ENCODE data around the gene GSS. TPM values are rescaled to one million over a fixed set of nuclear protein-coding genes. Genes with fewer than 3 reads are reported as not detected.

Gene GSS
- total RNA-seq, 1 donor from 2014 or later, result 26.1 TPM

- no peaks in the 10 kb centered on the region for H3K36me3 Mint-ChIP-seq (ENCODE audit: low read depth)
- ChIA-PET CTCF (no interaction called here), POLR2A (no interaction called here)
- ATAC-seq (ENCODE audit: low read depth), result no peak
- no peaks in the 10 kb centered on the region for H3K9me3 Mint-ChIP-seq
- no peak for DNase-seq
- no peaks in the 10 kb centered on the region for H3K4me1 Mint-ChIP-seq
- no peak for TF ChIP-seq CTCF (IDR thresholded peaks at IDR 0.05)
- H3K27ac Mint-ChIP-seq, result no peak overlapping the region
- intact Hi-C loops (cut with micrococcal nuclease), result no loop called here
- H3K4me3 Mint-ChIP-seq, result no peak overlapping the region
- peaks cover 22% of the 10 kb centered on the region for H3K27me3 Mint-ChIP-seq
Observed at GRCh38 chr20:34984756-34985261, 29.2 kb upstream of the GSS start.

GRCh38 chr20:34983995-34984735 is 28.6 kb upstream of the GSS start:
- H3K4me3 Mint-ChIP-seq, result no peak overlapping the region
- peaks cover 22% of the 10 kb centered on the region for H3K27me3 Mint-ChIP-seq
- no peak for ATAC-seq (ENCODE audit: low read depth)
- intact Hi-C loops (cut with micrococcal nuclease), result no loop called here
- no peak overlapping the region for H3K27ac Mint-ChIP-seq
- H3K36me3 Mint-ChIP-seq (ENCODE audit: low read depth), result no peaks in the 10 kb centered on the region
- no peaks in the 10 kb centered on the region for H3K4me1 Mint-ChIP-seq
- H3K9me3 Mint-ChIP-seq, result no peaks in the 10 kb centered on the region
- TF ChIP-seq CTCF (IDR thresholded peaks at IDR 0.05), result no peak
- no peak for DNase-seq
- ChIA-PET POLR2A (no interaction called here), CTCF (no interaction called here)

GRCh38 chr20:34983089-34983820 is 27.6 kb upstream of the GSS start:
- H3K36me3 Mint-ChIP-seq (ENCODE audit: low read depth), result no peaks in the 10 kb centered on the region
- intact Hi-C loops (cut with micrococcal nuclease), result no loop called here
- peaks cover 22% of the 10 kb centered on the region for H3K27me3 Mint-ChIP-seq
- CTCF ChIA-PET, result no interaction called here
- H3K27ac Mint-ChIP-seq, result no peak overlapping the region
- POLR2A ChIA-PET, result no interaction called here
- TF ChIP-seq CTCF (IDR thresholded peaks at IDR 0.05), result no peak
- H3K4me1 Mint-ChIP-seq, result no peaks in the 10 kb centered on the region
- H3K4me3 Mint-ChIP-seq, result no peak overlapping the region
- no peaks in the 10 kb centered on the region for H3K9me3 Mint-ChIP-seq
- ATAC-seq (ENCODE audit: low read depth) (no peak), DNase-seq (no peak)

GRCh38 chr20:34982270-34983088 is 26.9 kb upstream of the GSS start:
- H3K36me3 Mint-ChIP-seq (ENCODE audit: low read depth), result no peaks in the 10 kb centered on the region
- ATAC-seq (ENCODE audit: low read depth) (no peak), DNase-seq (no peak)
- TF ChIP-seq CTCF (IDR thresholded peaks at IDR 0.05), result no peak
- intact Hi-C loops (cut with micrococcal nuclease), result no loop called here
- no peaks in the 10 kb centered on the region for H3K9me3 Mint-ChIP-seq
- H3K27ac Mint-ChIP-seq, result no peak overlapping the region
- H3K4me3 Mint-ChIP-seq, result no peak overlapping the region
- CTCF ChIA-PET, result no interaction called here
- H3K4me1 Mint-ChIP-seq, result no peaks in the 10 kb centered on the region
- H3K27me3 Mint-ChIP-seq, result peaks cover 26% of the 10 kb centered on the region
- POLR2A ChIA-PET, result no interaction called here

Data from activated B cell treated with CpG ODN at 0.5 μM for 24 hours (primary cell).